Prostate gland (tissue), 2 donors: Measurements from ENCODE around the gene UTP4.

Source experiments
- POLR2A ChIP-seq: fragments of 450-650 bp; IDR thresholded peaks from one replicate; pipeline ENCODE4 v1.6.1; 2016; ENCODE audit warnings: antibody characterized with exemption, mild to moderate bottlenecking
- POLR2AphosphoS5 ChIP-seq: sonication (generic); formaldehyde crosslinking; IDR thresholded peaks from one replicate; pipeline ENCODE4 v1.6.1; 2017; ENCODE audit warnings: antibody characterized with exemption
- TF ChIP-seq, protein P1 (sequence below), 4 experiments: fragments of 200-600 bp in 2 of 4; fragments of 450-650 bp in 2 of 4; sonication (generic) in 2 of 4; IDR thresholded peaks; 1 replicate in 3 of 4; 2 replicates in 1 of 4; pipeline ENCODE4 v1.5.1; 2016 to 2019; ENCODE audit warnings: antibody characterized with exemption in 4 of 4, mild to moderate bottlenecking in 2 of 4, moderate library complexity in 2 of 4

DNA sequence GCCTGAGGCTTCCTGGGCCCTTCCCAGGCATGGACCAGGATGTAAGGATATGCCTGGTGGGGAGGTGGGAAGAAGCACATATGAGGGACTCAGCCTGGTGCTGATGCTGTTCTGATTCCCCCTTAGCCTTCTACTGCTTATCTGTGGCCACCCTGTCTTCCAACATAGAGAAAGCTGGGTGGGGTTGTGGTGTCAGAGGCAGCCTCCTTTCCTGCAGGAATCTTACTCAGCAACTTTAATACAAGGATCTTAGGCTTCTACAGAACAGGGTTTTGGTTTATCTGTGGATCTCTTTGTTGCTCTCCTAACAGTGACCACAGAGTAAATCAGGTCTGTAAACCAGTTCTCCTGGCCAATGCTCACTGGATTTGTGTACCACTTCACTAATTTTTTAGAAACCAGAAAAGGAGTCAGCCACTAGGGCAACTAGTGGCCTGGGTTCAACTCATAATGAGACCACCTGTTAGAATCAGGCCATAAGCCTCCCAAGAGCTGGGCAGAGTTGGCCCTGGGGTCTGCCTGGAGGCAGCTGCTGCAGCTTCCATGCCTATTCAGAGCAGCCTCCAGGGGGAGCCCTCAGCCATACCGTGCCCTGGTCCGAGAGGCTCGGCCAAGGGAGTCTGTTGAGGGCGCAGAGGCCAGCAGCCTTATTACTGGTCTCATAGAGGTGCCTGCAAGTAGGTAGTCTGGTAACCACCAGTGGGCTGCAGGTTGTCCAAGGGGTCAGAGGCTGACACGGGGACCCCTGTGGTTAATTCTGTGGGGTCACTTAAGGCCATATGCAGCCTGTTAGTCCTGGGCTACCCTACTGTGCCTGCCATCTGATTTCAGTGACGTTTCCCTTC, 19.9 kb upstream of the UTP4 start:
- TF ChIP-seq, protein P1, sequence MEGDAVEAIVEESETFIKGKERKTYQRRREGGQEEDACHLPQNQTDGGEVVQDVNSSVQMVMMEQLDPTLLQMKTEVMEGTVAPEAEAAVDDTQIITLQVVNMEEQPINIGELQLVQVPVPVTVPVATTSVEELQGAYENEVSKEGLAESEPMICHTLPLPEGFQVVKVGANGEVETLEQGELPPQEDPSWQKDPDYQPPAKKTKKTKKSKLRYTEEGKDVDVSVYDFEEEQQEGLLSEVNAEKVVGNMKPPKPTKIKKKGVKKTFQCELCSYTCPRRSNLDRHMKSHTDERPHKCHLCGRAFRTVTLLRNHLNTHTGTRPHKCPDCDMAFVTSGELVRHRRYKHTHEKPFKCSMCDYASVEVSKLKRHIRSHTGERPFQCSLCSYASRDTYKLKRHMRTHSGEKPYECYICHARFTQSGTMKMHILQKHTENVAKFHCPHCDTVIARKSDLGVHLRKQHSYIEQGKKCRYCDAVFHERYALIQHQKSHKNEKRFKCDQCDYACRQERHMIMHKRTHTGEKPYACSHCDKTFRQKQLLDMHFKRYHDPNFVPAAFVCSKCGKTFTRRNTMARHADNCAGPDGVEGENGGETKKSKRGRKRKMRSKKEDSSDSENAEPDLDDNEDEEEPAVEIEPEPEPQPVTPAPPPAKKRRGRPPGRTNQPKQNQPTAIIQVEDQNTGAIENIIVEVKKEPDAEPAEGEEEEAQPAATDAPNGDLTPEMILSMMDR (IDR thresholded peaks at IDR 0.05): peak in 3 of 4 experiments; percentile 25 to 49 (median 31)
- TF ChIP-seq POLR2A (no peak), POLR2AphosphoS5 (no peak)
